RCC 7860 (cell line): ENCODE measurements around the gene HRK.

ENCODE experiments used
- DNase-seq: peaks from one replicate; pipeline ENCODE4 v3.0.0-alpha.2; 2015; ENCODE audit warnings: low spot score
- FAIRE-seq: peaks from 2 replicates; lab custom pipeline; 2012; peaks lifted over from hg19 to GRCh38; lab: Jason Lieb, UNC

The HRK gene

DNA sequence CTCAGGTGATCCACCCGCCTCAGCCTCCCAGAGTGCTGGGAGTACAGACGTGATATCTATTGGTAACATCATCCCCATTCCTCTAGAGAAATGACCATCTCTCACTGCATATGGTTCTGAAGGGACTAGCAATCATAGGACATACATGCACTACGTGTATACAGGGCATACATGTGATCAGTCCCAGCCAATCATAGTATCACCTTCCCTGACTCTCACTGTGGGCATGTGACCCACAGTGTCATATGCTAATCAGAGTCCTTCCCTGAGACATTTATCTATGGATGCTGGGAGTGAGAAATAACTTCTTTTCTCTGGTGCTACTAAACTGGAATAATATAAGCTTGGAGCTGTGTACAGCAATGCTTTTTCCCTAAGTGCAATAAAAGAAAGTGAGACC lies 17.4 kb upstream of the HRK start:
- DNase-seq (no peak), FAIRE-seq (no peak)

DNA sequence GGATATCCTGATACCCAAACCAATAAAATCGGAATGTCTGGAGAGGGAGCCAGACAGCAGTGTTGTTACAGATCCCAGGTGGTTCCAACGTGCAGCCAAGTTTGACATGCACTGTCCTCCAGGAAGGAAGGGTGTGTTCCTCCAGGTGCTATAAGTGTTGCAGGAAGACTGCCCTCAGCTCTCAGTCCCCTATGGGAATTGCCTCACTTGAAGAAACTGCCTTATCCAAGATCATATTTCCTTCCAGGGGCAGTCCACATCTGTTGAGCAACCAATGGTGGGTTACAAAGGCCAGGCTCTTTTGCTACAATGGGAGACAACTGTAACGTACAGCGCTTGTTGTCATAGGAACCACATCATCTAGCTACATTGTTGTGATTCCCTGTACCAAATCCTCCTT lies 16.2 kb upstream of the HRK start:
- FAIRE-seq: no peak
- no peak for DNase-seq

DNA sequence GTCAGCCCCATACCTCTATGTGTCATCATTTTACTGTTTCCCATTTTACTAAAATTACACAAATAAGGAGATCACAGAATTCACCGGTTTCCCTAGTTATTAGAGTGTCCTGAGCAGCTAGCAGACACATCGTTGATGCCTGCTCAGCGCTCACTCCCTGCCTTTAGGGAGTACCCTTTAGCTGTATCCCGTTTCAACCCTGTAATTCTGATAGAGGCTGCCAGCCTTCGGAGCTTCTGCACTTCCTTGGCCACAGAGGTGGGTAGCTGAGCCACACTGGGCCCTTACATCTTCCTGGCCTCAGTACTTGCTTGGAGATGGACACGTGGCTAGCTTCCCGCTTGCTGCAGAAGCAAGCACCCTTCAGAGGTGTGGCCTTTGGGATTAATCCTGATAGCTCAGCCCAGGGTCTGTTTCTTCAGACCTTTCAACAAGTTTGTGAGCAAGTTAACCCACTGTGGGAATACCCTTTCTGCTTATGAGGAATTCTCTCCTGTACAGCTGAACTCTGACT lies 15.2 kb upstream of the HRK start:
- FAIRE-seq (no peak), DNase-seq (no peak)

DNA sequence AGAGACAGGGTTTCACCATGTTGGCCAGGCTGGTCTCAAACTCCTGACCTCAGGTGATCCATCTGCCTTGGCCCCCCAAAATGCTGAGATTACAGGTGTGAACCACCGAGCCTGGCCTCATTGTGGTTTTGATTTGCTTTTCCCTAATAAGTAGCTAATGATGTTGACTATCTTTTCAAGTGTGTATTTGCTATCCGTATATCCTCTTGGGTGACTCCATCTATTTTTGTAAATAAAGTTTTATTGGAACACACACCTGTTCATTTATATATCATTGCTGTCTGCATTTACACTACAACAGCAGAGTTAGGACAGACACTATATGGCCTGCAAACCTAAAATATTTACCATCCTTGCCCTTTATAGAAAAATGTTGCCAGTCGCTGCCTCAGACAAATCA lies 13.7 kb upstream of the HRK start:
- no peak for DNase-seq
- FAIRE-seq: no peak

DNA sequence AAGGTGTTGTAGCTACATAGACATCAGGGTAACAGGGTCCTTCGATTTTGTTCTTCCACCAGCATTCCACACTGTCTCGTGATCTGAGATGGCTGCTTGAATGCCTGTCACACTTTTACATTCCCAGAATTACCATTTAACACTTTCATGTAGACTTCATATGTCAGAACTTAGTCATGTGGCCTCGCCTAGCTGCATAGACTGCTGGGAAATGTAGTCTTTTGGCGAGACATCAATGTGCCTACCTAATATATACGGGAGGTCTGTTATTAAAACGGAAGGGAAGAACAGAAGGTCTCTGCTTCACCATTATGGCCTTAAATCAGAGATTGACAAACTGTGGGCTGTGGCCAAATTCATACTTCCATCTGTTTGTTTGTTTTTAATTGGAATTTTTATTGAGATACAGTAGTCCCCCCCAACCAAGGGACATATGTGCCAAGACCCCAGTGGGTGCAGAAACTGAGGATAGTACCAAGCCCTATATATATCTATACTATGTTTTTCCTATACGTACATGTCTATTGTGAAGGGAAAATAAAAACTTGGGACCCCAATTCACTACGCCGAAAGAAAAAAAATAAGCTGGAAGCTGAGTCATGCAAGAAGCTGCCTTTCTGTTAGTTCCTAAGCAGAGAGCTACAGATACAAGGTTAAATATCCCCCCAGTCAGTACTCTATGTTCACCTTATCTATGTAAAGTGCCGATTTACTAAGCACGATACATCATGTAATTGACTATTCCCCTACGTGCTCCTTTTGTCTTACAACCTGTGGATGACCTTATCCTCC lies 11.3 kb upstream of the HRK start:
- no peak for DNase-seq
- FAIRE-seq: no peak

DNA sequence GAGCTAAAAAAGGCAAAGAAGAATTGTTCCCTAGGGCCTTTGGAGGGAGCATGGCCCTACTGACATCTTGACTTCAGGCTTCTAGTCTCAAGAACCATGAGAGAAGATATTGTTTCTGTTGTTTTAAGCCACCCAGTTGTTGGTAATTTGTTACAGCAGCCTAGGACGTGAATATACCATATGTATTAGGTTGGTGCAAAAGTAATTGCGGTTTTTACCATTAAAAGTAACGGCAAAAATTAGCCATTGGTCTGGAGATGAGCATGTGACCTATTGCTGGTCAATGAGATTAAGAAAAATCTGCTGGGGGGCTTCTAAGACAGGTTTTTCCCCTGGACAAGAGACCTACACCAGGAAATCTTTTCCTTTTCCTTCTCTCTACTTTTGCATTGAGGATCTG lies 9.8 kb upstream of the HRK start:
- no peak for DNase-seq
- no peak for FAIRE-seq

DNA sequence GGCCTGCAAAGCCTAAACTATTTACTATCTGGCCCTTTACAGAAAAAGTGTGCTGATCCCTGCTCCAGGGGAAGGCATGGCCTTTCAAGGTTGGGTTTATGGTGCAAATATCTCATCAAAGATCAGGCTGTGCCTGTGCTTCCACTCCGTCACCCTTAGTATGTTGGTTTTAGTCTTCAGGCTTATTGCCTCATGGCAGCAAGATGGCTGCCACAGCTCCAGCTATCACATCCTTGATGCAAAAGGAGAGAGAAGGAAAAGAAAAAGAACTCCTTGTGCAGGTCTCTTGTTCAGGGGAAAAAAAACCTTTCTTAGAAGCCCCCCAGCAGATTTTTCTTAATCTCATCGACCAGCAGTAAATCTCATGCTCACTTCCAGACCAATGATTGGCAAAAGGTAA lies 9.1 kb upstream of the HRK start:
- DNase-seq: no peak
- no peak for FAIRE-seq

DNA sequence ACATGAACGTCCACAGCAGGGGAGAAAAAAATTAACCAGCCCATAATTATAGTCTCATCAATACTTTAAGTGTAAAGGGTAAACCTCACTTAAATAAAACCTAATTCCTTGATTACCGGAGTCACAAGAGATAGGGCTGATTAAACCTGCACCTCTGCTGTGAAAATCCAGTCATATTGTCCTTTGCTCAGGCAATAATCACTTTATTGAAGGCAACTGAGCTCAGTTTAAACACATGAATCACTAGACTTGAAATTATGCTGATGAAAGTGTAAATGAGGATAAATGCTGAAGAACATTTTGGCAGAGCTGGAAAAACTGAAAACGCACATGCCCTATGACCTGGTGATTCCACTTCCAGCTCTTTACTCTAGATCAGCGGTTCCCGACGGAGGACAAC lies 6.7 kb upstream of the HRK start:
- no peak for FAIRE-seq
- no peak for DNase-seq

DNA sequence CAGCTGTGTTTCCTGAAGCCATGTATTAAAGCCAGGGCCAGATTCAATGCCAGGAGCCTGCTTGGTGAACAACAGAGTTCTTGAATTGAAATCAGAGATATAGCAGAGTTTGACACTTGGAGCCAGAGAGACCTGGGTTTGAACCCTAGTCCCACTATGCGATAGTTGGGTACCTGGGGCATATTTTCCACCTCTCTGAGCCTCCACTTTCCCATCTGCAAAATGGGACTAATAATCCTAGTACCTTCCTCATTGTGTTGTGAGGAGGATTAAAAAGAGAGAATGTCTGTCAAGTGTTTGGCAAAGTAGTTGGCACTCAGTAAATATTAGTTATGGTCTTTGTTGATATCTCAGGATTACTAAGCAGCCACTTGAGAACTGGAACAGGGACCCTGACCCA lies 6.0 kb upstream of the HRK start:
- no peak for FAIRE-seq
- no peak for DNase-seq

DNA sequence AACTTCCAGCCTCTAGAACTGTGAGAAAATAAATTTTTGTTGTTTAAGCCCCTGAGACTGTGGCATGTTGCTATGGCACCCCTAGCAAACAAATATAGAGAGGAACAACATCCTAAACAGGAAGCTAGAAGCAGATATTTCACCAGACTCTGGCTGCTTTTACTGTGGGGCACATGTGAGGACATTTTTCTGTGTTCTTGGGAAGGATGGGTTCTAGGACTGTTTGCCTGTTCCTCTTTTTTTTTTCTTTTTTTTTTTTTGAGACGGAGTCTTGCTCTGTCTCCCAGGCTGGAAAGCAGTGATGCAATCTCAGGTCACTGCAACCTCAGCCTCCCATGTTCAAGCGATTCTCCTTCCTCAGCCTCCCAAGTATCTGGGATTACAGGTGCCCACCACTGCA lies 4.2 kb upstream of the HRK start:
- DNase-seq (no peak), FAIRE-seq (no peak)

DNA sequence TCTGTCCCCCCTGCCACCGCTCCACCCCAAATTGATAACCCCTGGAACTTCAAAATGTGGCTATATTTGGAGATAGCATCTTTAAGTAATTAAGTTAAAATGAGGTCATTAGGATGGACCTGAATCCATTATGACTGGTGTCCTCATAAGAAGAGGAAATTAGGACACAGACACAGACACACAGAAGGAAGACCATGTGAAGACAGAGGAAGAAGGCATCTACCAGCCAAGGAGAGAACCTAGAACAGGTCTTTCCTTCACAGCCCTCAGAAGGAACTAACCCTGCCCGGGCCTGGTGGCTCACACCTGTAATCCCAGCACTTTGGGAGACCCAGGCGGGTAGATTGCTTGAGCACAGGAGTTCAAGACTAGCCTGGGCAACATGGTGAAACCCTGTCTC lies 3.6 kb upstream of the HRK start:
- DNase-seq (no peak), FAIRE-seq (no peak)

DNA sequence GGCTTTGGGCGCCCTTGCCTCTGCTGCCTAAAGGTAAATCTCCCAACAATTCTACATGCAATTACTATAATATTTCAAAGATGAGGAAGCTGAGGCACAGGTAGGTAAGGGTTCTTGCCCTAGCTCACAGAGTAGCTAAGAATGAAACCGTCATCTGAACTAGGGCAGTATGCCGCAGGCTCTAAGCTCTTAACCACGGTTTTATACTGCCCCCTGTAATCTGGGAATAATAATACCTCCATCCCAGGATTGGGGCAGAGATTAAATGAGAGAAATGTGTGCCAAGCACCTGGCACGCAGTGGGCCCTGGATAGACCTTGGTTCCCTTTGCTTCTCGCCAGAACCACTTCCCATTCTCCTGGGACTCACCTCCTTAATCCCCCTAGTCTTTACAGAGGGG lies 1.5 kb upstream of the HRK start:
- DNase-seq (no peak), FAIRE-seq (no peak)

DNA sequence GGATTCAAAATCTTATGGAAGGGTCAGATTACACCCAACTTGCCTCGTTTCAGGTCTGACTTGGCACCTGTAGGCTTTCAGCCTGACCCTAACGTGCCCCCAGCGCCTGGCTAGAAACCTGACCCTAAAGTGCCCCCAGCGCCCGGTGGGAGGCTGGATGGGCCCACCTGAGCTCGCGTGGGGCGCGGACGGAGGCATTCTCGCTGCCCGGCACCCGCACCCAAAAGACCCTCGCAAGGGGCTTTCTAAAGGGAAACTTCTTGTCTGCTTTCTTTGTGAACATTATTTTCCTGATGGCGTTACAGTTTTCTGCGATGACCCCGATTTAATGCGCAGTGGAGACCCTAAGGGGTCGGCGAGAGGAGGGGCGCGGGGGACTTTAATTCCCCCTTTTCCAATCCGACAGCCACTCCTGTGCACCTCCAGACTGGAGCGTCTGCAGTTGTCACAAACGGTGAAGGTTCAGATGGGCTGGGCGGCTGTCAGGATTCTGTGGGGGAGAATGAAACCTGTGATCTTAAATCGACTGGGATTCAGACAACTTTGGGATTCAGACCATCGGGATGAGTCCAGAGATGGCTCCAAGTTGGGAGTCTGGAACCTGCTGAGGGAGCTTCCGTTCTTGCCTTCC lies 751 bp upstream of the HRK start:
- FAIRE-seq (no peak), DNase-seq (no peak)

DNA sequence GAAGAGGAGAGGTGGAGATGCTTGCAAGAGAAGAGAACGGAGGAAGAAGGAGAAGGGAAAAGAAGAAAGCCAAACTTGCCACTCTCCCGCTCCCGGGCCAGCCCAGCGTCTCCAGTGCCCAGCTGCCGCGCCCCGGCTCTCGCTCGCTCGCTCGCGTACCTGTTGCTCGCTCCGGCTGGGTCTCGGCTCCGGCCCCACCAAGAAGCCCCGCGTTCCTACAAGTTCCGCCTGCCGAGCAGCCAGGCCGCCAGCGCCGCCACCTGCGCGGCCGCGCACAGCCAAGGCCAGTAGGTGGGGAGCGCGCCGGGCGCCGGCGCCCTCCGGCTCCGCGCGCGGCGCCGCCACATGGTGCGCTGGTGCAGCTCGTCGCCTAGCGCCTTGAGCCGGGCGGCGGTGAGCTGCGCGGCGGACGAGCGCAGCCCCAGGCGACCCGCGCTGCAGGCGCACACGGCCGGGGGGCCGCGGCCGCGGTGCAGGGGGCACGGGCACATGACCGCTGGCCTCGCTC lies 370 bp downstream of the HRK start:
- no peak for DNase-seq
- no peak for FAIRE-seq

DNA sequence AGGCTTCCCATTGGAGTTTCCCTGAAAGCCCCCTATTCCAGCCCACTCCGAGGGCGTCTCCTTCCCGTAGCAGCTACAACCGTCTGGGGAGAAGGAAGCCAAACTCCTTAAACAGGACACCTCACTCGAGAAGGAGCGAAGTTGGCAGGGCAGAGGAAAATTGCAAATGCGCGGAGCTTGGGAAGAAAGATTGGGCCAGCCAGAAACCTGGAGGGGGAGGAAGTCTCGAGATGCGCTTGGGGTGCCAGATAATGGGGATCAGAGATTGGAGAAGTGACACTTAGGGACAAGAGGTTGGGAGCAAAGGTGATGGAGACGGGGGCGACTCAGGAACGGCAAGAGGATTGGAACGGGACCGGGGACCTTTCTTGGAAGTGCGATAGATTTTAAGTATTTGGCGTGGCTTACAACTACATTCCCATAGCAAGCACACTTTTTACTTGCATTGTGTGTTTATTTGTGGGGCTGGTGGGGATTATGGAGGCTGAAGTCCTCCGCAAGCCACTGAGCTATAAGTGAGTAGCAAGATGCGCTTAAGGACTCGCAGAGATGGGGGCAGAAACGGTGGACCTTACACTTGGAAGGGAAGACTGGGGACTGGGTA lies 926 bp downstream of the HRK start:
- no peak for FAIRE-seq
- DNase-seq: no peak

DNA sequence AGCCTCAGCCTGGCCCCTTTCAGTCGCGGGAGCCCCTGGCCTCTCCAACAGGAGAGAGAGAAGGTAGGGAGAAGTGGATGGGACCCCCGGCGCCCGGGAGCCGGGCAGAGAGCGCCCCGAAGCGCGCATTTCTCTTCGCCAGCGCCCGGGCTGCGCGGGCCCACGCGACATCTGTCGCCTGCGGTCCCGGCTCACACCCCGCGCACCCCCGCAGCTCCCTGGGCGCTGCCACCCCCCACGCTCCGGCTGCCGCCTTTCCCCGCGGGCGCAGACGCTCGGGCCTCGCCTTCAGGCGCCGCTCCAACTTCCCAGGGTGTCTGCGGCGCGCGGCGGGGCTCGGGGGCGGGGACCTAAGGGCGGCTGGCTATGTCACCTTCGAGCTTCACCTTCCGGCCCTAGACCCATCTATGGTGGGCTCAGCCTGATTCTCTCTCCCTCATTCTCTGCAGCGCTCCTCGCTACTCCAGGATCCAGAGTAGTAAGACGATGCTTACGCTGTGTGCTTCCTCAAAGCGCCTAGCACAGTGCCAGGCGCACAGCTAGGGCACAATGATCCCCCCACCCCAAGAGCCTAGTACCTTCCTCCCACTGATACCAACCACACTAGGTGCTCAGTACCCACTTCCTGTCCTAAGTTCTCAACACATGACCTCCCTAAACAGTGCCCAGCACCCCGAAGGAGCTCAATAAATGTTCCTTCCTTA lies 1.6 kb downstream of the HRK start:
- DNase-seq (no peak), FAIRE-seq (no peak)

DNA sequence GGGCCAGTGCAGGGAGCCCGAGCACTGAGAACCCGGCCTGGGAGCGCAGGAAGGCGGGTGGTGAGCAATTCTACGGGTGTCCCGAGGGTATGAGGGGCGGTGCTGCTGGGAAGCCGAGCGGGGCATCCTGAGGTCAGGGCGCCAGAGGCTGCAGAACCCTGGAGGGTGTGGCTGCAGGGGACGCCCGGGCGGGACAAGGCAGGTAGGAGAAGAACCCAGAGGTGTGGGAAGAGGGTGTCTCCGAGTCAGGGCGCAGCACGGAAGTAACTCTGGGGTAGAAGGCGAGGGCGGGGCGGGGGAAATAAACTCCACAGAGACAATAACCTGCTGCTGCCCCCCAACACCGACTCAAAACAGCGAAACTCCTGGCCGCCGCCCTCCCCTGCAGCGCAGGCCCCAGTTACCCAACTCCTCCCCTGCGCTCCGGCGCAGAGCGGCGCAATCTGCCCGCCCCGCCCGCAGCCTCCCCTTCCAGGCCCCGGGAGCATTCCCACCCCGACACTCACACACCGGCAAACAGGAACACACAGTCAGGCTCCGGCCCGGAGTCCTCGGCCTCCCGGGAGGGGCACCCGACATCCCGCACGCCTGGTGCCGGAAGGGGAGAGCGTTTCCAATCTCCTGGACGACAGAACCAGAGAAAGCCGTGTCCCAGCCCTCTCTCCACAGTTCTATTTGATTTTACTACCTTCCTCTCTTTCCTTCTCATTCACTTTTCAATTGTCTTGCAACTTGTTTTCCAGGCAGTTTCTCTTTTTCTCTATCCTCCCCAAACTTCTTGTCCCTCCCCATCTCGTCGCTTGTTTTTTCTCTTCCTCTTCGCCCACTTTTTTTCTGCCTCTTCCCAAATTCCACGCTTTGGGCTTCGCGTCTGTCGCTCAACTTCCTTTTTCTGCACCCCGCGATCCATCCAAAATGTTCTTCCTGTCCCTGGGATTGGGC lies 2.4 kb downstream of the HRK start:
- DNase-seq: no peak
- no peak for FAIRE-seq

DNA sequence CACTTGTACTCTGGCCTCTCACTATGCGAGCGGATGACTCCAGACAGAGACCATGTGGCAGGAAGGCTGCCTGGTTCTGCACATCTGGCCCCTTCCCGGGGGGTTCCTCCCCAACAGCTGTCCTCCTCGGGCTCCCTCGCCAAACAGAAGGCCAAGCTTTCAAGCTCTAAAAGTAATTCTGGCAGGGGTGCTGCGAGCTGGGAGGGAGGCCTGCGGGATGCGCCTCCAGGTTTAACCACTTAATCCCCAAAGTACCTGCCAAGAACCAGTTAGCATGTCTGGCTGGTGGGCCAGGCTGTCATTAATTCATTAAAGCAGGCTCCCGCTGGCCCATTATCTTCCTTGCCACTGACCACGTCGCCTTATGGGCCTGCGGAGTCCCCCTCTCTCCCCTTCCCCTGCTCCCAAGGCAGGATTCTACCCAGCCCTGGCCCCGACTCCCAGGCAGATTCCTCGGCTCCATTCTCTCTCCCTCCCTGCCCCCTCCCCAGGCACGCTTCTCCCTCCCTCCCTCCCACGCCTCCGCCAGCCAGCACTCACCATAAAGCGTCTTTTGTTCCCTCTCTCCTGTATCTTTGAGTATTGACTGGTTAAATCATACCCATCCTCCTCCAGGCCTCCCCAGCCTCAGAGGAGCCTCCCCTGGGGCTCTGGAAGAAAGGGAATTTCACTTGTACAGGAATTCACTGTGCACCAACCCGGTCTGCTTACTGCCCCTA lies 4.9 kb downstream of the HRK start:
- no peak for DNase-seq
- FAIRE-seq: no peak

DNA sequence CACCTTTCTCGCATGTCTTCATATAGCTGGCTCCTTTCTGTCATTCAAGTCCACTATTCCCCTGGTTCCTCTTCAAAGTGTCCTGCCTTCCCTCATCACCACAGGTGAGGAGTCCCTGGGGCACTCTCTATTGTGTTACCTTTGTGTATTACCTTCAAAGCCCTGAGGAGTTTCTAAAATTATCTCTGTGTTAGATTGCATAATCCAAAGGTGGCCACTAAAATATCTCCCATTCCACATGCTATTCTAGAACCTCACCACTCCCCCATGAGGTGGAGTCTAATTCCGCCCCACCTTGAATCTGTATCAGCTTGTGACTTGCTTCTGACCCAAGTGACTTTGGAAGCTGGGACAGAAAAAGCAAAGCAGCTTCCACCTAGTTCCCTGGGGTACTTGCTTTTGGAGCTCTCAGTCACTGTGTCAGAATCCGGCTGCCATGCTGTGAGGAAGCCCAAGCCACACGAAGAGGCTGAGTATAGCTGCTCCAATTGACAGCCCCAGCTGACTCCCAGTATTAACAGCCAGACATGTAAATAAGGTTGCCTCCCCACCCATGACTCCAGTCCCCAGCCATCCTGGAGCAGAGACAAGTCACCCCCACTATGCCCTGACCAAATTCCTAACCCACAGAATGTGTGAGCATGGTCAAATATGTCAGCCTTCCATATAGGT lies 6.8 kb downstream of the HRK start:
- no peak for FAIRE-seq
- DNase-seq: no peak
